Measurements from ENCODE around the gene ACR.
"Not testable (repeated sequence)": the region's sequence is repeated elsewhere in the genome, so short reads cannot be mapped to it uniquely, and the experiment has no call there.

Gene ACR

GRCh38 chr22:50730013-50730891 is 7.8 kb upstream of the ACR start:
- no peak overlapping the region for H3K9ac ChIP-seq (ENCODE audit: low read depth, low read length)
- H3K9me3 ChIP-seq (ENCODE audit: control insufficient read depth, insufficient read depth, low read length) = no peaks in the 10 kb centered on the region
- H3K36me3 ChIP-seq (ENCODE audit: insufficient read depth, low read length) = no peaks in the 10 kb centered on the region
- H3K4me1 ChIP-seq (ENCODE audit: insufficient read depth, low read length) = no peaks in the 10 kb centered on the region; the same call in 1 of the 2 replicates

GRCh38 chr22:50730941-50731661 is 6.9 kb upstream of the ACR start:
- Histone ChIP-seq H3K9me3 (ENCODE audit: control insufficient read depth, insufficient read depth, low read length) (no peaks in the 10 kb centered on the region), H3K36me3 (ENCODE audit: insufficient read depth, low read length) (no peaks in the 10 kb centered on the region), H3K9ac (ENCODE audit: low read depth, low read length) (no peak overlapping the region), H3K4me1 (ENCODE audit: insufficient read depth, low read length) (no peaks in the 10 kb centered on the region; the same call in 1 of the 2 replicates)

- Histone ChIP-seq H3K9ac (ENCODE audit: low read depth, low read length) (no peak overlapping the region), H3K9me3 (ENCODE audit: control insufficient read depth, insufficient read depth, low read length) (no peaks in the 10 kb centered on the region), H3K4me1 (ENCODE audit: insufficient read depth, low read length) (no peaks in the 10 kb centered on the region; the same call in 1 of the 2 replicates)
Observed at GRCh38 chr22:50731811-50732624, 6.0 kb upstream of the ACR start.

GRCh38 chr22:50732681-50733080 is 5.3 kb upstream of the ACR start:
- H3K4me1 ChIP-seq (ENCODE audit: insufficient read depth, low read length) = no peaks in the 10 kb centered on the region; the same call in 1 of the 2 replicates
- no peaks in the 10 kb centered on the region for H3K36me3 ChIP-seq (ENCODE audit: insufficient read depth, low read length)
- no peaks in the 10 kb centered on the region for H3K9me3 ChIP-seq (ENCODE audit: control insufficient read depth, insufficient read depth, low read length)
- no peak overlapping the region for H3K9ac ChIP-seq (ENCODE audit: low read depth, low read length)

More at GRCh38 chr22:50731811-50732624, 6.0 kb upstream of the ACR start:
- no peaks in the 10 kb centered on the region for H3K36me3 ChIP-seq (ENCODE audit: insufficient read depth, low read length)

GRCh38 chr22:50733521-50734342 is 4.3 kb upstream of the ACR start:
- no peaks in the 10 kb centered on the region for H3K9me3 ChIP-seq (ENCODE audit: control insufficient read depth, insufficient read depth, low read length)
- H3K9ac ChIP-seq (ENCODE audit: low read depth, low read length) = no peak overlapping the region
- H3K4me1 ChIP-seq (ENCODE audit: insufficient read depth, low read length) = no peaks in the 10 kb centered on the region; the same call in 1 of the 2 replicates
- no peaks in the 10 kb centered on the region for H3K36me3 ChIP-seq (ENCODE audit: insufficient read depth, low read length)

GRCh38 chr22:50734343-50734771 is 3.6 kb upstream of the ACR start:
- Histone ChIP-seq H3K9me3 (ENCODE audit: control insufficient read depth, insufficient read depth, low read length) (no peaks in the 10 kb centered on the region), H3K4me1 (ENCODE audit: insufficient read depth, low read length) (no peaks in the 10 kb centered on the region; the same call in 1 of the 2 replicates), H3K9ac (ENCODE audit: low read depth, low read length) (no peak overlapping the region), H3K36me3 (ENCODE audit: insufficient read depth, low read length) (no peaks in the 10 kb centered on the region)

GRCh38 chr22:50734986-50735738 is 2.8 kb upstream of the ACR start:
- Histone ChIP-seq H3K9me3 (ENCODE audit: control insufficient read depth, insufficient read depth, low read length) (no peaks in the 10 kb centered on the region), H3K36me3 (ENCODE audit: insufficient read depth, low read length) (no peaks in the 10 kb centered on the region), H3K4me1 (ENCODE audit: insufficient read depth, low read length) (no peaks in the 10 kb centered on the region; the same call in 1 of the 2 replicates), H3K9ac (ENCODE audit: low read depth, low read length) (no peak overlapping the region)

- no peaks in the 10 kb centered on the region; the same call in 1 of the 2 replicates for H3K4me1 ChIP-seq (ENCODE audit: insufficient read depth, low read length)
- no peaks in the 10 kb centered on the region for H3K9me3 ChIP-seq (ENCODE audit: control insufficient read depth, insufficient read depth, low read length)
- no peaks in the 10 kb centered on the region for H3K36me3 ChIP-seq (ENCODE audit: insufficient read depth, low read length)
- no peak overlapping the region for H3K9ac ChIP-seq (ENCODE audit: low read depth, low read length)
Observed at GRCh38 chr22:50735739-50736030, 2.3 kb upstream of the ACR start.

GRCh38 chr22:50738649-50739227 is 734 bp downstream of the ACR start:
- H3K9me3 ChIP-seq (ENCODE audit: control insufficient read depth, insufficient read depth, low read length) = no peaks in the 10 kb centered on the region
- no peaks in the 10 kb centered on the region for H3K4me1 ChIP-seq (ENCODE audit: insufficient read depth, low read length)
- no peak overlapping the region for H3K9ac ChIP-seq (ENCODE audit: low read depth, low read length)
- no peaks in the 10 kb centered on the region for H3K36me3 ChIP-seq (ENCODE audit: insufficient read depth, low read length)

- H3K36me3 ChIP-seq (ENCODE audit: insufficient read depth, low read length) = no peaks in the 10 kb centered on the region
- no peaks in the 10 kb centered on the region for H3K4me1 ChIP-seq (ENCODE audit: insufficient read depth, low read length)
- no peaks in the 10 kb centered on the region for H3K9me3 ChIP-seq (ENCODE audit: control insufficient read depth, insufficient read depth, low read length)
- no peak overlapping the region for H3K9ac ChIP-seq (ENCODE audit: low read depth, low read length)
Observed at GRCh38 chr22:50739279-50739691, 1.3 kb downstream of the ACR start.

GRCh38 chr22:50739894-50740293 is 1.9 kb downstream of the ACR start:
- no peaks in the 10 kb centered on the region for H3K4me1 ChIP-seq (ENCODE audit: insufficient read depth, low read length)
- no peaks in the 10 kb centered on the region for H3K36me3 ChIP-seq (ENCODE audit: insufficient read depth, low read length)
- H3K9ac ChIP-seq (ENCODE audit: low read depth, low read length) = no peak overlapping the region
- no peaks in the 10 kb centered on the region for H3K9me3 ChIP-seq (ENCODE audit: control insufficient read depth, insufficient read depth, low read length)

GRCh38 chr22:50740714-50741113 is 2.7 kb downstream of the ACR start:
- not testable (repeated sequence) for H3K4me1 ChIP-seq (ENCODE audit: insufficient read depth, low read length); H3K9me3 ChIP-seq (ENCODE audit: control insufficient read depth, insufficient read depth, low read length); H3K36me3 ChIP-seq (ENCODE audit: insufficient read depth, low read length); H3K9ac ChIP-seq (ENCODE audit: low read depth, low read length)

GRCh38 chr22:50744424-50744823 is 6.4 kb downstream of the ACR start:
- H3K36me3 ChIP-seq (ENCODE audit: insufficient read depth, low read length); H3K4me1 ChIP-seq (ENCODE audit: insufficient read depth, low read length); H3K9me3 ChIP-seq (ENCODE audit: control insufficient read depth, insufficient read depth, low read length); H3K9ac ChIP-seq (ENCODE audit: low read depth, low read length): not testable (repeated sequence)

Measured in ES-I3 (cell line).